ENCODE data around the gene ERBB2. TPM values are rescaled to one million over a fixed set of nuclear protein-coding genes. Genes with fewer than 3 reads are reported as not detected.

The ERBB2 gene
- total and polyA plus RNA-seq, 2 of the 8 experiments (the other 6 are each of a cell fraction or from before 2014, with no cell fraction given): 183 to 394 TPM

- Histone ChIP-seq H3K23ac (ENCODE audit: insufficient read length) (no peak overlapping the region), H3K9me3 (ENCODE audit: insufficient read depth in 2 of 2, low read depth in 1 of 2, low read length in 1 of 2) (no peaks in the 10 kb centered on the region), H2BK120ac (replicated peaks; ENCODE audit: low read depth, low read length) (no peak overlapping the region), H4K5ac (ENCODE audit: insufficient read length, low read depth, low read length) (no peak overlapping the region), H3K4me1 (replicated peaks in 1 of 4; ENCODE audit: control insufficient read depth in 3 of 4, insufficient read depth in 4 of 4, low read length in 3 of 4) (peaks cover 0 to 7% (median 4%) of the 10 kb centered on the region in 4 experiments; a peak in 6 of 7 replicates), H3K79me1 (ENCODE audit: low read depth, low read length) (peaks cover 2% of the 10 kb centered on the region), H3K4me2 (ENCODE audit: insufficient read depth in 1 of 2, low read depth in 2 of 2, low read length in 2 of 2) (no peak overlapping the region), H2AK5ac (ENCODE audit: low read depth, low read length) (no peak overlapping the region), H3K23me2 (ENCODE audit: low read depth, low read length) (no peaks in the 10 kb centered on the region), H4K20me1 (replicated peaks in 1 of 2; ENCODE audit: control insufficient read depth in 1 of 2, insufficient read depth in 2 of 2, low read length in 2 of 2) (peaks cover 10 to 18% of the 10 kb centered on the region in 2 experiments), H3K56ac (replicated peaks; ENCODE audit: insufficient read length, low read depth, low read length) (no peak overlapping the region), H3K4me3 (ENCODE audit: extremely low read depth in 1 of 4, insufficient read depth in 2 of 4, low read depth in 3 of 4, low read length in 4 of 4) (no peak overlapping the region), H3K4ac (replicated peaks; ENCODE audit: insufficient read length, low read depth, low read length) (no peak overlapping the region), H3K79me2 (ENCODE audit: control insufficient read depth in 1 of 2, insufficient read depth in 2 of 2, low read length in 2 of 2) (no peaks in the 10 kb centered on the region), H2AFZ (ENCODE audit: low read length) (no peak overlapping the region), H2BK12ac (ENCODE audit: low read depth, low read length) (no peak overlapping the region), H3K27ac (ENCODE audit: low read depth, low read length) (no peak overlapping the region), H4K91ac (replicated peaks; ENCODE audit: insufficient read length, low read length) (no peak overlapping the region), H2BK5ac (ENCODE audit: low read depth, low read length) (no peak overlapping the region), H2BK15ac (ENCODE audit: low read length) (no peak overlapping the region), H4K8ac (ENCODE audit: extremely low read depth, insufficient read depth, low read length) (no peak overlapping the region; the same call in 1 of the 2 replicates), H3K9ac (replicated peaks in 1 of 4; ENCODE audit: extremely low read depth in 1 of 4, low read depth in 3 of 4, low read length in 3 of 4) (no peak overlapping the region), H3K36me3 (ENCODE audit: control insufficient read depth in 2 of 4, insufficient read depth in 4 of 4, low read length in 3 of 4) (peaks cover 32 to 76% (median 57%) of the 10 kb centered on the region in 4 experiments), H2BK20ac (ENCODE audit: low read length) (no peak overlapping the region), H3K14ac (ENCODE audit: insufficient read length) (no peak overlapping the region), H3K27me3 (replicated peaks in 1 of 4; ENCODE audit: control insufficient read depth in 3 of 4, extremely low read depth in 1 of 4, insufficient read depth in 3 of 4, low read length in 3 of 4) (no peaks in the 10 kb centered on the region), H3K18ac (ENCODE audit: extremely low read depth, low read length) (no peak overlapping the region)
- POLR2A ChIA-PET (ENCODE audit: partially characterized antibody): interaction anchor here (0.7 to 1.6 kb wide), 13 partner anchors 10 to 51 kb away, joined by 3 to 6 read pairs (median 3); partner anchors contain the start of gene ERBB2
- DNase-seq (ENCODE audit: low read depth in 1 of 2, low spot score in 2 of 2) (peak in 1 of 2 experiments; percentile 81), FAIRE-seq (no peak)
- CTCF ChIA-PET (ENCODE audit: partially characterized antibody): interaction anchor here (0.6 to 2.0 kb wide), 5 partner anchors 10 to 69 kb away, joined by 3 to 4 read pairs (median 3); no protein-coding TSS in a partner anchor
- 83% methylated on average over 24 of the region's 34 CpGs; no CpG with 5 or more reads in 1 of the 2 experiments for WGBS, 2 experiments (ENCODE audit: extremely low coverage in 1 of 2, insufficient coverage in 1 of 2, insufficient read length in 1 of 2, insufficient replicate concordance in 2 of 2, low coverage in 1 of 2, low lambda C conversion rate in 2 of 2, missing lambda C conversion rate in 1 of 2)
- TF ChIP-seq SRF (IDR thresholded peaks at IDR 0.05; ENCODE audit: low read depth, low read length): no peak
- TF ChIP-seq POLR2AphosphoS5 (IDR thresholded peaks at IDR 0.05; ENCODE audit: low read depth, low read length): 0 out of 2 replicates have a peak, but pooled peaks have one; percentile 51
Observed at GRCh38 chr17:39722965-39723848, 23.3 kb downstream of the ERBB2 start.
